GM06990 (cell line): Measurements from ENCODE around the gene ATP13A4.

ENCODE experiments used
- DNase-seq: peaks from one replicate; pipeline ENCODE4 v3.0.0-alpha.2; 2011; ENCODE audit not compliant: insufficient read length; ENCODE audit errors: extremely low read depth
- H3K27me3 ChIP-seq: replicated peaks from 2 replicates; pipeline ENCODE4 v1.6.0; 2011; ENCODE audit warnings: low read length; ENCODE audit not compliant: control insufficient read depth, insufficient read depth
- H3K36me3 ChIP-seq: 2 replicates; pipeline ENCODE4 v1.5.1; 2011; ENCODE audit warnings: low read length; ENCODE audit not compliant: control insufficient read depth, insufficient read depth
- H3K4me3 ChIP-seq: replicated peaks from 2 replicates; pipeline ENCODE4 v1.5.1; 2011; ENCODE audit warnings: low read depth, mild to moderate bottlenecking, control low read depth, low read length
- CTCF ChIP-seq: IDR thresholded peaks from 2 replicates; pipeline ENCODE4 v1.5.1; 2011; ENCODE audit warnings: low read length, control low read depth, mild to moderate bottlenecking, inconsistent platforms; ENCODE audit not compliant: insufficient read depth, poor library complexity, severe bottlenecking

ATP13A4 gene

GRCh38 chr3:193510154-193510553, 44.5 kb downstream of the ATP13A4 start:
- no peak for DNase-seq
- Histone ChIP-seq H3K36me3 (no peaks in the 10 kb centered on the region), H3K27me3 (no peaks in the 10 kb centered on the region; the same call in 1 of the 2 replicates), H3K4me3 (no peak overlapping the region)
- no peak for TF ChIP-seq CTCF

- no peak for TF ChIP-seq CTCF
- no peak for DNase-seq
Observed at GRCh38 chr3:193509103-193509965, 45.4 kb downstream of the ATP13A4 start.

GRCh38 chr3:193508108-193508507, 46.6 kb downstream of the ATP13A4 start:
- Histone ChIP-seq H3K36me3 (no peaks in the 10 kb centered on the region), H3K4me3 (no peak overlapping the region), H3K27me3 (no peaks in the 10 kb centered on the region; the same call in 1 of the 2 replicates)
- no peak for TF ChIP-seq CTCF
- no peak for DNase-seq

More at GRCh38 chr3:193509103-193509965, 45.4 kb downstream of the ATP13A4 start:
- Histone ChIP-seq H3K27me3 (no peaks in the 10 kb centered on the region; the same call in 1 of the 2 replicates), H3K4me3 (no peak overlapping the region), H3K36me3 (no peaks in the 10 kb centered on the region)

- Histone ChIP-seq H3K36me3 (no peaks in the 10 kb centered on the region), H3K27me3 (no peaks in the 10 kb centered on the region; the same call in 1 of the 2 replicates), H3K4me3 (no peak overlapping the region)
- no peak for DNase-seq
- TF ChIP-seq CTCF, result no peak
Observed at GRCh38 chr3:193507566-193507965, 47.1 kb downstream of the ATP13A4 start.

GRCh38 chr3:193506921-193507320, 47.8 kb downstream of the ATP13A4 start:
- no peak for TF ChIP-seq CTCF
- Histone ChIP-seq H3K27me3 (no peaks in the 10 kb centered on the region; the same call in 1 of the 2 replicates), H3K36me3 (no peaks in the 10 kb centered on the region), H3K4me3 (no peak overlapping the region)
- DNase-seq, result no peak

GRCh38 chr3:193502871-193503270, 51.8 kb downstream of the ATP13A4 start:
- Histone ChIP-seq H3K36me3 (no peaks in the 10 kb centered on the region), H3K27me3 (no peaks in the 10 kb centered on the region), H3K4me3 (no peak overlapping the region)
- TF ChIP-seq CTCF, result no peak
- no peak for DNase-seq
